GM23338 (cell line): ENCODE measurements around the gene ERCC6L. TPM values are rescaled to one million over a fixed set of nuclear protein-coding genes. Genes with fewer than 3 reads are reported as not detected.

ENCODE experiments used
- ATAC-seq: fragments of 200-7000 bp; cut with Tn5 transposase; 3 replicates; pipeline ENCODE4 v1.9.1; 2020
- DNase-seq: peaks from one replicate; pipeline ENCODE4 v3.0.0-alpha.2; 2015; ENCODE audit warnings: low spot score
- H2AFZ ChIP-seq: fragments of 200-600 bp; sonication (generic); 2 replicates; pipeline ENCODE4 v1.8.0; 2016; ENCODE audit warnings: antibody characterized with exemption, mild to moderate bottlenecking, moderate library complexity
- H3F3A ChIP-seq: fragments of 200-600 bp; sonication (generic); replicated peaks from 2 replicates; pipeline ENCODE4 v1.8.0; 2017; ENCODE audit warnings: antibody characterized with exemption, mixed run types, low read depth
- H3K27ac ChIP-seq: fragments of 200-600 bp; sonication (generic); 2 replicates; pipeline ENCODE4 v1.6.1; 2016; ENCODE audit warnings: low read depth
- H3K27me3 ChIP-seq: fragments of 200-600 bp; sonication (generic); 2 replicates; pipeline ENCODE4 v1.8.0; 2016; ENCODE audit warnings: mild to moderate bottlenecking, mixed run types, moderate library complexity; ENCODE audit not compliant: insufficient read depth
- H3K36me3 ChIP-seq: fragments of 200-600 bp; sonication (generic); 2 replicates; pipeline ENCODE4 v1.8.0; 2016; ENCODE audit warnings: mild to moderate bottlenecking; ENCODE audit not compliant: insufficient read depth
- H3K4me1 ChIP-seq: fragments of 200-600 bp; sonication (generic); 2 replicates; pipeline ENCODE4 v1.8.0; 2016; ENCODE audit warnings: mild to moderate bottlenecking, moderate library complexity; ENCODE audit not compliant: insufficient read depth
- H3K4me2 ChIP-seq: fragments of 200-600 bp; sonication (generic); 2 replicates; pipeline ENCODE4 v1.7.1; 2017; ENCODE audit warnings: mixed run types
- H3K4me3 ChIP-seq: fragments of 200-600 bp; sonication (generic); 2 replicates; pipeline ENCODE4 v1.6.1; 2016; ENCODE audit warnings: mixed run types
- H3K79me2 ChIP-seq: fragments of 200-600 bp; sonication (generic); replicated peaks from 2 replicates; pipeline ENCODE4 v1.8.0; 2017; ENCODE audit warnings: mild to moderate bottlenecking; ENCODE audit not compliant: insufficient read depth
- H3K9me2 ChIP-seq: fragments of 200-600 bp; sonication (generic); 2 replicates; pipeline ENCODE4 v1.8.0; 2017; ENCODE audit not compliant: insufficient read depth
- H4K20me1 ChIP-seq: fragments of 200-600 bp; sonication (generic); replicated peaks from 2 replicates; pipeline ENCODE4 v1.8.0; 2017; ENCODE audit warnings: mild to moderate bottlenecking; ENCODE audit not compliant: insufficient read depth
- H3K27ac Mint-ChIP-seq: 2 replicates; pipeline ENCODE4 v1.8.0; 2020; ENCODE audit warnings: inconsistent platforms, mild to moderate bottlenecking, moderate library complexity, mixed read lengths
- H3K27me3 Mint-ChIP-seq: 3 replicates; pipeline ENCODE4 v1.8.0; 2022; ENCODE audit warnings: low read depth, mild to moderate bottlenecking, moderate library complexity, mixed read lengths, inconsistent platforms; ENCODE audit not compliant: insufficient read depth, poor library complexity
- H3K36me3 Mint-ChIP-seq: 3 replicates; pipeline ENCODE4 v1.8.0; 2021; ENCODE audit warnings: low read depth, mild to moderate bottlenecking, inconsistent platforms, moderate library complexity, mixed read lengths
- H3K4me1 Mint-ChIP-seq: 3 replicates; pipeline ENCODE4 v1.8.0; 2020; ENCODE audit warnings: mild to moderate bottlenecking, inconsistent platforms, mixed read lengths
- H3K4me3 Mint-ChIP-seq: 3 replicates; pipeline ENCODE4 v1.8.0; 2021; ENCODE audit warnings: moderate library complexity, mild to moderate bottlenecking, inconsistent platforms, mixed read lengths
- H3K9me3 Mint-ChIP-seq: 3 replicates; pipeline ENCODE4 v1.8.0; 2020; ENCODE audit warnings: moderate library complexity, mild to moderate bottlenecking, inconsistent platforms, mixed read lengths
- CREB1 ChIP-seq: fragments of 250-450 bp; sonication (Bioruptor Pico); IDR thresholded peaks from 2 replicates; pipeline ENCODE4 v1.5.0; 2020; ENCODE audit warnings: low read depth, mild to moderate bottlenecking, moderate library complexity
- EZH2 ChIP-seq: fragments of 200-600 bp; sonication (generic); IDR thresholded peaks from one replicate; pipeline ENCODE4 v1.8.0; 2017; ENCODE audit warnings: antibody characterized with exemption, mild to moderate bottlenecking, low read depth; ENCODE audit not compliant: unreplicated experiment
- EZH2phosphoT487 ChIP-seq: fragments of 200-600 bp; sonication (generic); IDR thresholded peaks from one replicate; pipeline ENCODE4 v1.8.1; 2018; ENCODE audit warnings: antibody characterized with exemption; ENCODE audit not compliant: unreplicated experiment
- JUNB ChIP-seq: IDR thresholded peaks from one replicate; pipeline ENCODE4 v1.6.1; 2016; ENCODE audit warnings: antibody characterized with exemption; ENCODE audit not compliant: unreplicated experiment
- NANOG ChIP-seq: IDR thresholded peaks from 2 replicates; pipeline ENCODE4 v1.6.1; 2016; ENCODE audit warnings: antibody characterized with exemption, borderline replicate concordance
- POLR2AphosphoS5 ChIP-seq: IDR thresholded peaks from 2 replicates; pipeline ENCODE4 v1.6.1; 2016; ENCODE audit warnings: antibody characterized with exemption, low read depth
- STAT1 ChIP-seq: IDR thresholded peaks from one replicate; pipeline ENCODE4 v1.6.1; 2016; ENCODE audit warnings: antibody characterized with exemption; ENCODE audit not compliant: unreplicated experiment
- ZNF114 ChIP-seq: fragments of 250-450 bp; sonication (Bioruptor Pico); IDR thresholded peaks from 2 replicates; pipeline ENCODE4 v1.5.0; 2020; ENCODE audit warnings: mild to moderate bottlenecking, moderate library complexity
- ZNF331 ChIP-seq: fragments of 250-450 bp; sonication (Bioruptor Pico); IDR thresholded peaks from 2 replicates; pipeline ENCODE4 v1.5.0; 2020; ENCODE audit warnings: low read depth, mild to moderate bottlenecking, moderate library complexity
- polyA plus RNA-seq: library from polyadenylated mRNA; unstranded; fragments of >200 nt; fragmentation: Nextera tagmentation; extraction: Ambion mirVana; gene quantifications from 2 replicates; pipeline ENCODE4 v1.2.1, GENCODE V29; 2016
- total RNA-seq: library from RNA; depleted of rRNA; stranded (reverse); fragments of >200 nt; shearing (Covaris generic); gene quantifications from 2 replicates; pipeline ENCODE4 v1.2.3, GENCODE V29; 2014
- TF ChIP-seq, protein P1 (sequence below), 2 experiments: fragments of 200-600 bp in 1 of 2; sonication (generic) in 1 of 2; conservative IDR thresholded peaks; 2 replicates each; pipeline versions ENCODE4 v1.5.1 to v1.6.1; 2016 to 2017; ENCODE audit warnings: antibody characterized with exemption in 2 of 2, low read depth in 2 of 2, mild to moderate bottlenecking in 2 of 2, moderate library complexity in 1 of 2
- TF ChIP-seq, protein P2 (sequence below): IDR thresholded peaks from one replicate; pipeline ENCODE4 v1.6.1; 2018; ENCODE audit warnings: antibody characterized with exemption; ENCODE audit not compliant: unreplicated experiment
- TF ChIP-seq, protein P3 (sequence below): fragments of 250-450 bp; sonication (Bioruptor Pico); IDR thresholded peaks from 2 replicates; pipeline ENCODE4 v1.5.0; 2020; ENCODE audit warnings: mild to moderate bottlenecking, moderate library complexity
- TF ChIP-seq, protein P4 (sequence below): IDR thresholded peaks from 2 replicates; pipeline ENCODE4 v1.6.1; 2016; ENCODE audit warnings: antibody characterized with exemption

ERCC6L gene
- total and polyA plus RNA-seq, 2 experiments from 2014 or later, result 11.3 to 23.1 TPM

DNA sequence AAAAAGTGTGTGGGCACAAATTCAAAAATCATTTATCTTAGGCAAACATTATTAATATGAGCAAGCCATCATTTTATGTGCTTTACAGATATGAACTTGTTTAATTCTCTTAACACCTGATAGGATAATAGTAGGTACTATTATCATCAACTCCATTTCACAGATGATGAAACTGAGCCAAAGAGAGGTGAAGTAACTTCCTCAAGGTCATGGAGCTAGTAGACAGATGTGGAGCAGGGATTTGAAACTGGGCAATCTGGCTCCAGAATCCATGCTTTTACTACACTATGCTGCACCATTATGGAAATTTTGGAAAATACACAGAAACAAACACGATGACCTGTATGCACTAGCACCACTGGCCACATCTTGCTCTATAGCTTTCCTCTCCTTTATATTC lies 58.3 kb downstream of the ERCC6L start:
- Histone ChIP-seq H3F3A (no peaks in the 10 kb centered on the region), H3K27ac (peak overlapping the region; percentile 87), H3K4me2 (peak overlapping the region; percentile 74), H4K20me1 (no peaks in the 10 kb centered on the region), H3K36me3 (no peaks in the 10 kb centered on the region), H3K4me3 (peak overlapping the region; percentile 76), H3K27me3 (no peaks in the 10 kb centered on the region), H3K4me1 (no peaks in the 10 kb centered on the region), H2AFZ (no peak overlapping the region), H3K79me2 (peaks cover 15% of the 10 kb centered on the region), H3K9me2 (no peaks in the 10 kb centered on the region)
- H3K36me3 Mint-ChIP-seq, result no peaks in the 10 kb centered on the region
- no peaks in the 10 kb centered on the region; the same call in 2 of the 3 replicates for H3K4me1 Mint-ChIP-seq
- H3K27ac Mint-ChIP-seq, result no peak overlapping the region; the same call in 1 of the 2 replicates
- H3K27me3 Mint-ChIP-seq, result peaks cover 1% of the 10 kb centered on the region
- DNase-seq, result no peak
- peaks cover 16% of the 10 kb centered on the region; the same call in 2 of the 3 replicates for H3K9me3 Mint-ChIP-seq
- TF ChIP-seq EZH2phosphoT487 (no peak), CREB1 (CRISPR knock-in tag) (no peak), EZH2 (no peak), STAT1 (no peak), NANOG (no peak), ZNF331 (CRISPR knock-in tag) (no peak), ZNF114 (CRISPR knock-in tag) (no peak), POLR2AphosphoS5 (no peak), JUNB (no peak)
- TF ChIP-seq, protein P1, sequence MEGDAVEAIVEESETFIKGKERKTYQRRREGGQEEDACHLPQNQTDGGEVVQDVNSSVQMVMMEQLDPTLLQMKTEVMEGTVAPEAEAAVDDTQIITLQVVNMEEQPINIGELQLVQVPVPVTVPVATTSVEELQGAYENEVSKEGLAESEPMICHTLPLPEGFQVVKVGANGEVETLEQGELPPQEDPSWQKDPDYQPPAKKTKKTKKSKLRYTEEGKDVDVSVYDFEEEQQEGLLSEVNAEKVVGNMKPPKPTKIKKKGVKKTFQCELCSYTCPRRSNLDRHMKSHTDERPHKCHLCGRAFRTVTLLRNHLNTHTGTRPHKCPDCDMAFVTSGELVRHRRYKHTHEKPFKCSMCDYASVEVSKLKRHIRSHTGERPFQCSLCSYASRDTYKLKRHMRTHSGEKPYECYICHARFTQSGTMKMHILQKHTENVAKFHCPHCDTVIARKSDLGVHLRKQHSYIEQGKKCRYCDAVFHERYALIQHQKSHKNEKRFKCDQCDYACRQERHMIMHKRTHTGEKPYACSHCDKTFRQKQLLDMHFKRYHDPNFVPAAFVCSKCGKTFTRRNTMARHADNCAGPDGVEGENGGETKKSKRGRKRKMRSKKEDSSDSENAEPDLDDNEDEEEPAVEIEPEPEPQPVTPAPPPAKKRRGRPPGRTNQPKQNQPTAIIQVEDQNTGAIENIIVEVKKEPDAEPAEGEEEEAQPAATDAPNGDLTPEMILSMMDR (conservative IDR thresholded peaks at IDR 0.05; ENCODE audit: low read depth in 2 of 2), result no peak
- TF ChIP-seq, protein P2, sequence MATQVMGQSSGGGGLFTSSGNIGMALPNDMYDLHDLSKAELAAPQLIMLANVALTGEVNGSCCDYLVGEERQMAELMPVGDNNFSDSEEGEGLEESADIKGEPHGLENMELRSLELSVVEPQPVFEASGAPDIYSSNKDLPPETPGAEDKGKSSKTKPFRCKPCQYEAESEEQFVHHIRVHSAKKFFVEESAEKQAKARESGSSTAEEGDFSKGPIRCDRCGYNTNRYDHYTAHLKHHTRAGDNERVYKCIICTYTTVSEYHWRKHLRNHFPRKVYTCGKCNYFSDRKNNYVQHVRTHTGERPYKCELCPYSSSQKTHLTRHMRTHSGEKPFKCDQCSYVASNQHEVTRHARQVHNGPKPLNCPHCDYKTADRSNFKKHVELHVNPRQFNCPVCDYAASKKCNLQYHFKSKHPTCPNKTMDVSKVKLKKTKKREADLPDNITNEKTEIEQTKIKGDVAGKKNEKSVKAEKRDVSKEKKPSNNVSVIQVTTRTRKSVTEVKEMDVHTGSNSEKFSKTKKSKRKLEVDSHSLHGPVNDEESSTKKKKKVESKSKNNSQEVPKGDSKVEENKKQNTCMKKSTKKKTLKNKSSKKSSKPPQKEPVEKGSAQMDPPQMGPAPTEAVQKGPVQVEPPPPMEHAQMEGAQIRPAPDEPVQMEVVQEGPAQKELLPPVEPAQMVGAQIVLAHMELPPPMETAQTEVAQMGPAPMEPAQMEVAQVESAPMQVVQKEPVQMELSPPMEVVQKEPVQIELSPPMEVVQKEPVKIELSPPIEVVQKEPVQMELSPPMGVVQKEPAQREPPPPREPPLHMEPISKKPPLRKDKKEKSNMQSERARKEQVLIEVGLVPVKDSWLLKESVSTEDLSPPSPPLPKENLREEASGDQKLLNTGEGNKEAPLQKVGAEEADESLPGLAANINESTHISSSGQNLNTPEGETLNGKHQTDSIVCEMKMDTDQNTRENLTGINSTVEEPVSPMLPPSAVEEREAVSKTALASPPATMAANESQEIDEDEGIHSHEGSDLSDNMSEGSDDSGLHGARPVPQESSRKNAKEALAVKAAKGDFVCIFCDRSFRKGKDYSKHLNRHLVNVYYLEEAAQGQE, result no peak
- TF ChIP-seq, protein P3, sequence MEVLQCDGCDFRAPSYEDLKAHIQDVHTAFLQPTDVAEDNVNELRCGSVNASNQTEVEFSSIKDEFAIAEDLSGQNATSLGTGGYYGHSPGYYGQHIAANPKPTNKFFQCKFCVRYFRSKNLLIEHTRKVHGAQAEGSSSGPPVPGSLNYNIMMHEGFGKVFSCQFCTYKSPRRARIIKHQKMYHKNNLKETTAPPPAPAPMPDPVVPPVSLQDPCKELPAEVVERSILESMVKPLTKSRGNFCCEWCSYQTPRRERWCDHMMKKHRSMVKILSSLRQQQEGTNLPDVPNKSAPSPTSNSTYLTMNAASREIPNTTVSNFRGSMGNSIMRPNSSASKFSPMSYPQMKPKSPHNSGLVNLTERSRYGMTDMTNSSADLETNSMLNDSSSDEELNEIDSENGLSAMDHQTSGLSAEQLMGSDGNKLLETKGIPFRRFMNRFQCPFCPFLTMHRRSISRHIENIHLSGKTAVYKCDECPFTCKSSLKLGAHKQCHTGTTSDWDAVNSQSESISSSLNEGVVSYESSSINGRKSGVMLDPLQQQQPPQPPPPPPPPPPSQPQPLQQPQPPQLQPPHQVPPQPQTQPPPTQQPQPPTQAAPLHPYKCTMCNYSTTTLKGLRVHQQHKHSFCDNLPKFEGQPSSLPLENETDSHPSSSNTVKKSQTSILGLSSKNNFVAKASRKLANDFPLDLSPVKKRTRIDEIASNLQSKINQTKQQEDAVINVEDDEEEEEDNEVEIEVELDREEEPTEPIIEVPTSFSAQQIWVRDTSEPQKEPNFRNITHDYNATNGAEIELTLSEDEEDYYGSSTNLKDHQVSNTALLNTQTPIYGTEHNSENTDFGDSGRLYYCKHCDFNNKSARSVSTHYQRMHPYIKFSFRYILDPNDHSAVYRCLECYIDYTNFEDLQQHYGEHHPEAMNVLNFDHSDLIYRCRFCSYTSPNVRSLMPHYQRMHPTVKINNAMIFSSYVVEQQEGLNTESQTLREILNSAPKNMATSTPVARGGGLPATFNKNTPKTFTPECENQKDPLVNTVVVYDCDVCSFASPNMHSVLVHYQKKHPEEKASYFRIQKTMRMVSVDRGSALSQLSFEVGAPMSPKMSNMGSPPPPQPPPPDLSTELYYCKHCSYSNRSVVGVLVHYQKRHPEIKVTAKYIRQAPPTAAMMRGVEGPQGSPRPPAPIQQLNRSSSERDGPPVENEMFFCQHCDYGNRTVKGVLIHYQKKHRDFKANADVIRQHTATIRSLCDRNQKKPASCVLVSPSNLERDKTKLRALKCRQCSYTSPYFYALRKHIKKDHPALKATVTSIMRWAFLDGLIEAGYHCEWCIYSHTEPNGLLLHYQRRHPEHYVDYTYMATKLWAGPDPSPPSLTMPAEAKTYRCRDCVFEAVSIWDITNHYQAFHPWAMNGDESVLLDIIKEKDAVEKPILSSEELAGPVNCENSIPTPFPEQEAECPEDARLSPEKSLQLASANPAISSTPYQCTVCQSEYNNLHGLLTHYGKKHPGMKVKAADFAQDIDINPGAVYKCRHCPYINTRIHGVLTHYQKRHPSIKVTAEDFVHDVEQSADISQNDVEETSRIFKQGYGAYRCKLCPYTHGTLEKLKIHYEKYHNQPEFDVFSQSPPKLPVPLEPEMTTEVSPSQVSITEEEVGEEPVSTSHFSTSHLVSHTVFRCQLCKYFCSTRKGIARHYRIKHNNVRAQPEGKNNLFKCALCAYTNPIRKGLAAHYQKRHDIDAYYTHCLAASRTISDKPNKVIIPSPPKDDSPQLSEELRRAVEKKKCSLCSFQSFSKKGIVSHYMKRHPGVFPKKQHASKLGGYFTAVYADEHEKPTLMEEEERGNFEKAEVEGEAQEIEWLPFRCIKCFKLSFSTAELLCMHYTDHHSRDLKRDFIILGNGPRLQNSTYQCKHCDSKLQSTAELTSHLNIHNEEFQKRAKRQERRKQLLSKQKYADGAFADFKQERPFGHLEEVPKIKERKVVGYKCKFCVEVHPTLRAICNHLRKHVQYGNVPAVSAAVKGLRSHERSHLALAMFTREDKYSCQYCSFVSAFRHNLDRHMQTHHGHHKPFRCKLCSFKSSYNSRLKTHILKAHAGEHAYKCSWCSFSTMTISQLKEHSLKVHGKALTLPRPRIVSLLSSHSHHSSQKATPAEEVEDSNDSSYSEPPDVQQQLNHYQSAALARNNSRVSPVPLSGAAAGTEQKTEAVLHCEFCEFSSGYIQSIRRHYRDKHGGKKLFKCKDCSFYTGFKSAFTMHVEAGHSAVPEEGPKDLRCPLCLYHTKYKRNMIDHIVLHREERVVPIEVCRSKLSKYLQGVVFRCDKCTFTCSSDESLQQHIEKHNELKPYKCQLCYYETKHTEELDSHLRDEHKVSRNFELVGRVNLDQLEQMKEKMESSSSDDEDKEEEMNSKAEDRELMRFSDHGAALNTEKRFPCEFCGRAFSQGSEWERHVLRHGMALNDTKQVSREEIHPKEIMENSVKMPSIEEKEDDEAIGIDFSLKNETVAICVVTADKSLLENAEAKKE (CRISPR knock-in tag), result no peak
- TF ChIP-seq, protein P4, sequence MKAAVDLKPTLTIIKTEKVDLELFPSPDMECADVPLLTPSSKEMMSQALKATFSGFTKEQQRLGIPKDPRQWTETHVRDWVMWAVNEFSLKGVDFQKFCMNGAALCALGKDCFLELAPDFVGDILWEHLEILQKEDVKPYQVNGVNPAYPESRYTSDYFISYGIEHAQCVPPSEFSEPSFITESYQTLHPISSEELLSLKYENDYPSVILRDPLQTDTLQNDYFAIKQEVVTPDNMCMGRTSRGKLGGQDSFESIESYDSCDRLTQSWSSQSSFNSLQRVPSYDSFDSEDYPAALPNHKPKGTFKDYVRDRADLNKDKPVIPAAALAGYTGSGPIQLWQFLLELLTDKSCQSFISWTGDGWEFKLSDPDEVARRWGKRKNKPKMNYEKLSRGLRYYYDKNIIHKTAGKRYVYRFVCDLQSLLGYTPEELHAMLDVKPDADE, result no peak
- no peak for ATAC-seq
- no peak overlapping the region for H3K4me3 Mint-ChIP-seq
